Measurements from ENCODE around the gene FGF14.

Gene FGF14

DNA sequence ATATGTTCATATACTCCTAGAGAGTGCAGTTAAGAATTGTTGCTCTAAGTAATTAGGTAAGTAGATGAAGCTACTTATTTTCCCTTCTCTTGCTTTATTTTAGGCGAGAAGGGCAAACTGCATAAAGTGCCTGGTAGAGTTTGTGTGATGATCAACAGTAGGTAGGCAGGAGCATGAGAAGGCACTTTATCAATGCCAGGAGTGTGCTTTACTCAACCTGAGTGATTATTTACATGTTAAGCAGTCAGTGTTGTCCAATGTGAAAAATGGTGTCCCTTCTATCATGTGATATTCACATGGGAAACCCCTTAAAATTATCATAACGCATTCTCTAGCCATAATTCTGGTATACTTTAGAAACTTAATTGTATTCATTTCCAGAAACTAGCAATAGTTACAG is 655.3 kb downstream of the FGF14 start:
- H3K4me3 ChIP-seq (replicated peaks; ENCODE audit: low read depth, low read length): no peak overlapping the region
- TF ChIP-seq, protein P1, sequence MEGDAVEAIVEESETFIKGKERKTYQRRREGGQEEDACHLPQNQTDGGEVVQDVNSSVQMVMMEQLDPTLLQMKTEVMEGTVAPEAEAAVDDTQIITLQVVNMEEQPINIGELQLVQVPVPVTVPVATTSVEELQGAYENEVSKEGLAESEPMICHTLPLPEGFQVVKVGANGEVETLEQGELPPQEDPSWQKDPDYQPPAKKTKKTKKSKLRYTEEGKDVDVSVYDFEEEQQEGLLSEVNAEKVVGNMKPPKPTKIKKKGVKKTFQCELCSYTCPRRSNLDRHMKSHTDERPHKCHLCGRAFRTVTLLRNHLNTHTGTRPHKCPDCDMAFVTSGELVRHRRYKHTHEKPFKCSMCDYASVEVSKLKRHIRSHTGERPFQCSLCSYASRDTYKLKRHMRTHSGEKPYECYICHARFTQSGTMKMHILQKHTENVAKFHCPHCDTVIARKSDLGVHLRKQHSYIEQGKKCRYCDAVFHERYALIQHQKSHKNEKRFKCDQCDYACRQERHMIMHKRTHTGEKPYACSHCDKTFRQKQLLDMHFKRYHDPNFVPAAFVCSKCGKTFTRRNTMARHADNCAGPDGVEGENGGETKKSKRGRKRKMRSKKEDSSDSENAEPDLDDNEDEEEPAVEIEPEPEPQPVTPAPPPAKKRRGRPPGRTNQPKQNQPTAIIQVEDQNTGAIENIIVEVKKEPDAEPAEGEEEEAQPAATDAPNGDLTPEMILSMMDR (IDR thresholded peaks at IDR 0.05; ENCODE audit: low read length, missing control alignments): no peak
- DNase-seq (ENCODE audit: low read depth): no peak

DNA sequence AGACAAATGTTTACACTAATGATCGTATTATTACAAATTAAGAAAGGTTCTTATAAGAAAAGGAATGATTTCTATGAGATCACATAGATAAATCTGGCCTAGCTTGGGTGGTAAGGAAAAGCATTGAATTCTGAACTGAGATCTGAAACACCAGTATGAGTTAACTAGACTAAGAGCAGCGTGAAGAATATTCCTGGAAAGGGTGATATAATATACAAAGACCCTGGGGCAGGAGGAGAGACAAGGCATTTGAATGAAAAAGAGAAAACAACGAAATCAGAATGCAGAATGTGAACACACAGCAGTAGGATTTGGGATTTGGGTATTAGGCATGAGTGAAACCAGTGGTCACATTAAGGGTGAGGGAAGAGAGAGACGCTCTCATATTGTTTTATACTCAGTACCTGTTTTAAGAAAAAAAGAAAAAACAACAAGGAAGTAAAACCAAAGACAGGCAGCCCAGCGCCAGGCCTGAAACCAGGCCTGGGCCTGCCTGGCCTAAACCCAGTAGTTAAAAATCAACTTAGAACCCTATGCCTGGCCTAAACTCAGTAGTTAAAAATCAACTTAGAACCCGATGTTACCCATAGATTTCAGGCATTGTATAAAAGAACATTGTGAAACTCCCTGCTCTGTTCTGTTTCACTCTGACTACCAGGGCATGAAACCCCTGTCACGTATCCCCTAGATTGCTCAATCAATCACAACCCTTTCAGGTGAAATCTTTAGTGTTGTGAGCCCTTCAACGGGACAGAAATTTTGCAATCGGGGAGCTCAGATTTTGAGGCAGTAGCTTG is 662.3 kb downstream of the FGF14 start:
- DNase-seq (ENCODE audit: low read depth): no peak
- no peak overlapping the region for H3K4me3 ChIP-seq (replicated peaks; ENCODE audit: low read depth, low read length)
- TF ChIP-seq, protein P1 (IDR thresholded peaks at IDR 0.05; ENCODE audit: low read length, missing control alignments): no peak

DNA sequence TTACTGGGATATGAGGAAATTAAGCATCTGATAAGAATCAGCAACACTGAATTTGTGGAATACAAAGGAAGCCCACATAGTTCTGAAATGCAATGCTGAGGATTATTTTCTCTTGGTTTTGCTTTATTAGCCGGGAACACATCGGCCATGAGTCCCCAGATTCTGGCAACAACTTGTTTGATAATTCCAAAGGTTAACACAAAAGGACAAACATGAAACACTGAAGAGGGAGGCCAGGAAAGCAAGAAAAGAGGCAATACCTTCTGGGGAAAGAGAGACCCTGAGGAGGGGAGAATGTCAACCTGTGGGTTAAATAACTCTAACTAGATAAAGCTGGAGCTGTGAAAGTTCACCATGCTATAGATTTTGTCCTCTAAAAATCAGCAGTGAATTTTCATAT is 663.5 kb downstream of the FGF14 start:
- H3K4me3 ChIP-seq (replicated peaks; ENCODE audit: low read depth, low read length): no peak overlapping the region
- TF ChIP-seq, protein P1 (IDR thresholded peaks at IDR 0.05; ENCODE audit: low read length, missing control alignments): no peak
- DNase-seq (ENCODE audit: low read depth): no peak

DNA sequence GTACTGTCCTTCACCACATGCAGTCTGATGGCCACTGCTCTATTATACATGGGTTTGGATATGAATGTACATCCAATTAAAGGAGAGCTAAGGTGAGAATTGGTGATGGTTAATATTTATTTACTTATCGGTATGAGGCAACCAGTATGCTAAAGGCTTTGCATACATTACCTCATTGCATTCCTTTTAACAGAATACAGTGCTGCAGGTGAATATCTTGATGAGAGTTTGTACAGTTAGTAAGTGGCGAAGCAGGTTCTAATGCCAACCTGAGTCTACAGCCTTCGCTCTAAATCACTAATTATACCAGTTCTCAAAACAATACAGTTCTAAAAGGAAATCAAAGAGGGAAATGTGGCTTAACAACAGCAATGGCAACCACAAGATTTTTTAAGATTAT is 665.3 kb downstream of the FGF14 start:
- H3K4me3 ChIP-seq (replicated peaks; ENCODE audit: low read depth, low read length): no peak overlapping the region
- TF ChIP-seq, protein P1 (IDR thresholded peaks at IDR 0.05; ENCODE audit: low read length, missing control alignments): no peak
- DNase-seq (ENCODE audit: low read depth): no peak

DNA sequence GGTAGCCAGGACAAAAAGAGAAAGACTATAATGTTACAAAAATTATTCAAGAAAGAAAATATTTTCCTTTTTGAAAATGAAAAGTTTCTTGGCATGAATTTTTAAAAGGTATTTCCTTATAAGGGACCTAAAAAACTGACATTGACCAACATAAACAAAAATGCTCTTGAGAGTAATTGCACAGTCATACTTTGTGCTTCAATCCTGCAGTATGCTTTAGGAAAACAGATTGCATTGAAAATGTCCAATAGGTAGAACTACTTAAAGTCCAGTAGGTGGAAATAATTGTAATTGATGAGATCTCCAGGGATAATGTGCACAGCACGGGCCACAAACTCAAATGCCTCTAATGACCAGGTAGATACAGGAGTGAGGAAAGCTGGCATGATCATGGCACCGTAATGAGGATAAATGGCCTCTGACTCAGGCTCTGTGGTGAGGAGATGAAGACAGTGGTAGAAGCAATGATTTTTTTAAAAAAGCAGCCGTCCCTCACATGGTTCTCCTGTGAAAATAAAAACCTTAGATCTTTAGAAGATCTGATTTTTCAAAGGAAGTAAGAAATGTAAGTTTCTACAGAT is 671.3 kb downstream of the FGF14 start:
- H3K4me3 ChIP-seq (replicated peaks; ENCODE audit: low read depth, low read length): no peak overlapping the region
- DNase-seq (ENCODE audit: low read depth): no peak
- TF ChIP-seq, protein P1 (IDR thresholded peaks at IDR 0.05; ENCODE audit: low read length, missing control alignments): no peak

DNA sequence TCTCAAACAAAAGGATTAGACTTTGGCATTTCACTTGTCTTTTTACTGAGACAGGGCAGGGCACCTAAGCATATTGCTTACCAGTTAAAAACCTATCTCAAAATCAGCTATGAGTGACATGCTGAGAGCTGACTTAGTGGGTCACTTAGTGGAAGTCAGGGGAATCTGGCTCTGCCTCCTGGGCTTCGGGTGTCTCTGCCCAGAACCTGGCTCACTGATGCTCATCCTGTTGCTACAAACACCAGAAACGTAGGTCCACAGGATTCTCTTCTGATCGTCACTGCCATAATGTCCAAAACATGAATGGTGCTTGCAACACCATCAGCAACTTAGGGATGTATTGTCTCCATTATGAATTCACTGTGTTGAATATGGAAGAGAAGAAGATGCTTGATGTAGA is 673.2 kb downstream of the FGF14 start:
- no peak overlapping the region for H3K4me3 ChIP-seq (replicated peaks; ENCODE audit: low read depth, low read length)
- no peak for DNase-seq (ENCODE audit: low read depth)
- TF ChIP-seq, protein P1 (IDR thresholded peaks at IDR 0.05; ENCODE audit: low read length, missing control alignments): no peak
